GM12878 (cell line): Measurements from ENCODE around the gene SSBP2. TPM values are rescaled to one million over a fixed set of nuclear protein-coding genes. Genes with fewer than 3 reads are reported as not detected.

ENCODE experiments used
- ATAC-seq: fragments of 200-7000 bp; cut with Tn5 transposase; 3 replicates; pipeline ENCODE4 v1.9.1; 2020; ENCODE audit warnings: mild to moderate bottlenecking, moderate library complexity
- BruUV-seq: library from RNA; stranded (reverse); fragments of 400-500 nt; replicated peaks from 2 replicates; lab custom pipeline; 2021; lab: Mats Ljungman, UMichigan
- CTCF ChIA-PET: fragments of 300-600 bp; sonication (Branson Sonifier 250); formaldehyde crosslinking; extraction: SDS; loops from one replicate; lab custom pipeline; 2021; ENCODE audit warnings: inconsistent platforms; lab: Yijun Ruan, JAX
- POLR2A ChIA-PET: fragments of 350-600 bp; formaldehyde crosslinking; extraction: SDS; loops from one replicate; lab custom pipeline; 2021; ENCODE audit warnings: inconsistent platforms; lab: Charles Lee
- RAD21 ChIA-PET: fragments of 300-600 bp; sonication (Branson Sonifier 250); formaldehyde crosslinking; loops from one replicate; lab custom pipeline; 2023; ENCODE audit warnings: antibody characterized with exemption; ENCODE audit not compliant: unreplicated experiment; lab: Charles Lee
- SMC1A ChIA-PET: fragments of 300-600 bp; sonication (Branson Sonifier 250); formaldehyde crosslinking; loops from one replicate; lab custom pipeline; 2023; ENCODE audit not compliant: unreplicated experiment, uncharacterized antibody; lab: Charles Lee
- DNase-seq: peaks from one replicate; pipeline ENCODE4 v3.0.0-alpha.2; 2011; ENCODE audit warnings: low read depth, low spot score
- FAIRE-seq: peaks from 3 replicates; lab custom pipeline; 2011; peaks lifted over from hg19 to GRCh38; lab: Jason Lieb, UNC
- H2AFZ ChIP-seq: 2 replicates; pipeline ENCODE4 v1.6.0; 2011; ENCODE audit warnings: low read depth, low read length, control low read depth; ENCODE audit not compliant: control insufficient read depth
- H3K27ac ChIP-seq: 2 replicates; pipeline ENCODE4 v1.5.1; 2011; ENCODE audit warnings: control low read depth; ENCODE audit not compliant: control insufficient read depth, insufficient read depth
- H3K27me3 ChIP-seq, 2 experiments: replicated peaks in 1 of 2; 2 replicates each; pipeline versions ENCODE4 v1.6.0 to v1.6.1; 2011; ENCODE audit warnings: low read length in 1 of 2; ENCODE audit not compliant: control insufficient read depth in 2 of 2, insufficient read depth in 2 of 2
- H3K36me3 ChIP-seq, 2 experiments: 2 replicates each; pipeline ENCODE4 v1.5.1; 2011; ENCODE audit warnings: low read length in 1 of 2; ENCODE audit not compliant: control insufficient read depth in 2 of 2, insufficient read depth in 2 of 2
- H3K4me1 ChIP-seq: 2 replicates; pipeline ENCODE4 v1.6.1; 2011; ENCODE audit warnings: mild to moderate bottlenecking, low read length, moderate library complexity, mixed read lengths; ENCODE audit not compliant: control insufficient read depth, insufficient read depth
- H3K4me2 ChIP-seq: 2 replicates; pipeline ENCODE4 v1.6.0; 2011; ENCODE audit warnings: control low read depth; ENCODE audit not compliant: control insufficient read depth, insufficient read depth
- H3K4me3 ChIP-seq: fragments of 200-600 bp; sonication (generic); 2 replicates; pipeline ENCODE4 v1.5.1; 2016
- H3K79me2 ChIP-seq: 2 replicates; pipeline ENCODE4 v1.6.0; 2011; ENCODE audit warnings: low read length; ENCODE audit not compliant: control insufficient read depth, insufficient read depth
- H3K9ac ChIP-seq: 2 replicates; pipeline ENCODE4 v1.8.0; 2011; ENCODE audit warnings: low read length, control low read depth, mixed read lengths; ENCODE audit not compliant: control insufficient read depth, insufficient read depth
- H3K9me3 ChIP-seq: replicated peaks from 3 replicates; pipeline ENCODE4 v1.5.1; 2011; ENCODE audit warnings: mild to moderate bottlenecking, low read length; ENCODE audit not compliant: control insufficient read depth, insufficient read depth
- H4K20me1 ChIP-seq: 2 replicates; pipeline ENCODE4 v1.6.0; 2011; ENCODE audit not compliant: control insufficient read depth, insufficient read depth
- BRCA1 ChIP-seq: IDR thresholded peaks from 2 replicates; pipeline ENCODE4 v1.6.1; 2011; ENCODE audit warnings: low read depth, low read length, improper control_type of control experiment
- CHD2 ChIP-seq: IDR thresholded peaks from 2 replicates; pipeline ENCODE4 v1.6.1; 2011; ENCODE audit warnings: low read depth, low read length, improper control_type of control experiment, borderline replicate concordance
- JUND ChIP-seq: IDR thresholded peaks from 2 replicates; pipeline ENCODE4 v1.6.1; 2012; ENCODE audit warnings: low read depth, mild to moderate bottlenecking, low read length, improper control_type of control experiment, moderate library complexity
- MEF2B ChIP-seq: fragments of 450-650 bp; IDR thresholded peaks from 2 replicates; pipeline ENCODE4 v1.6.1; 2018; ENCODE audit warnings: mild to moderate bottlenecking, moderate library complexity; ENCODE audit not compliant: partially characterized antibody, poor library complexity, severe bottlenecking
- NR2F1 ChIP-seq: fragments of 450-650 bp; conservative IDR thresholded peaks from 2 replicates; pipeline ENCODE4 v1.6.1; 2017; ENCODE audit warnings: mild to moderate bottlenecking
- RELA ChIP-seq: fragments of 450-650 bp; IDR thresholded peaks from 2 replicates; pipeline ENCODE4 v1.8.0; 2014; ENCODE audit warnings: borderline replicate concordance; ENCODE audit not compliant: partially characterized antibody
- SKIL ChIP-seq: fragments of 450-650 bp; IDR thresholded peaks from 2 replicates; pipeline ENCODE4 v1.6.1; 2017; ENCODE audit warnings: mild to moderate bottlenecking, low read depth, inconsistent platforms; ENCODE audit not compliant: poor library complexity, severe bottlenecking
- SMAD5 ChIP-seq: IDR thresholded peaks from 2 replicates; pipeline ENCODE4 v1.6.1; 2016; ENCODE audit warnings: antibody characterized with exemption, low read depth
- SP1 ChIP-seq: IDR thresholded peaks from one replicate; pipeline ENCODE4 v1.6.1; 2011; ENCODE audit warnings: low read depth, low read length
- ZNF217 ChIP-seq: fragments of 450-650 bp; IDR thresholded peaks from 2 replicates; pipeline ENCODE4 v1.6.1; 2017; ENCODE audit warnings: antibody characterized with exemption, mild to moderate bottlenecking
- ZNF274 ChIP-seq: IDR thresholded peaks from one replicate; pipeline ENCODE4 v1.8.0; 2011; ENCODE audit not compliant: insufficient read length, insufficient read depth
- WGBS: methylation state at CpG from one replicate; pipeline ENCODE4 v1.1.6; 2016; ENCODE audit warnings: low lambda C conversion rate; ENCODE audit not compliant: insufficient replicate concordance, insufficient coverage; ENCODE audit errors: missing lambda C conversion rate; 5-methylcytosine and 5-hydroxymethylcytosine counted together
- in situ Hi-C: fragments of 300-500 bp; cut with MboI; formaldehyde crosslinking; loops from 9 replicates; pipeline ENCODE4 v1.14.3; 2018; ENCODE audit warnings: mixed read lengths
- intact Hi-C: fragments of 100-400 bp; cut with micrococcal nuclease; formaldehyde crosslinking; loops from one replicate; pipeline ENCODE4 v1.14.2; 2022; ENCODE audit not compliant: unreplicated experiment
- polyA plus RNA-seq, 11 experiments: library from polyadenylated mRNA; depleted of rRNA in 4 of 11; unstranded in 6 of 11; stranded (reverse) in 5 of 11; fragments of >200 nt; fragmentation: Nextera tagmentation in 4 of 11; fragmentation: Illumina TruSeq in 1 of 11; extraction: Ambion mirVana in 4 of 11; extraction: Trizol in 1 of 11; gene quantifications; 1 replicate in 1 of 11; 2 replicates in 10 of 11; pipeline versions ENCODE4 v1.2.1 to v1.2.3, GENCODE V29; 2011 to 2016; ENCODE audit warnings: inconsistent platforms in 2 of 11, missing spikeins in 2 of 11, low read depth in 1 of 11
- total RNA-seq, 4 experiments: library from RNA; depleted of rRNA in 3 of 4; stranded (reverse); fragments of >200 nt in 3 of 4; fragmentation: Illumina TruSeq in 1 of 4; extraction: Trizol in 1 of 4; gene quantifications; 2 replicates each; pipeline versions ENCODE4 v1.2.1 to v1.2.3, GENCODE V29; 2013 to 2021
- TF ChIP-seq, protein P1 (sequence below): fragments of 450-650 bp; IDR thresholded peaks from 2 replicates; pipeline ENCODE4 v1.6.1; 2017; ENCODE audit warnings: borderline replicate concordance

The SSBP2 gene
- total and polyA plus RNA-seq, 10 of the 15 experiments (the other 5 are each of a cell fraction or from before 2014, with no cell fraction given), result 52.2 to 132 (median 110) TPM

DNA sequence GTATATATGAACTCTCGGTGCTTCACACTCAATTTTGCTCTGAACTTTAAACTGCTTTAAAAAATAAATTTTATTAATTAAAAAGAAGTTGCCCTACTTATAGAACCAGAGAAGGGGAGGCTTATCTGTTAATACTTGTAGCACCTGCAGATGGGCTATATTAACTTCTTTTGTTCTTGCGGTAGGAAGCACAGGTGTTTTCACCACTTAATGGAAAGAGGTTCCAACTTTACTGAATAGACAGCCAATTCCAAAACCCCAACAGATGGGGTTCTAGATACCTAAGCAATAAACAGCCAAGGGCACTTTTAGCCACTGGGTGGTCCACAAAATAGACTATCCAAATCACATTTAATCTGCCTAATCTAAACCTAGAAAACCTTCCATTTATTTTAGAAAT lies 65.4 kb downstream of the SSBP2 start:
- no peak for FAIRE-seq
- POLR2A ChIA-PET, result no interaction called here

More for the DNA sequence above, 65.4 kb downstream of the SSBP2 start:
- no peak overlapping the region for H3K4me3 ChIP-seq
- in situ Hi-C loops, result no loop called here
- TF ChIP-seq CHD2 (no peak), JUND (no peak), RELA (no peak), NR2F1 (no peak), ZNF217 (no peak), MEF2B (no peak), ZNF274 (no peak), SKIL (no peak), SP1 (no peak), SMAD5 (no peak), BRCA1 (no peak)
- TF ChIP-seq, protein P1, sequence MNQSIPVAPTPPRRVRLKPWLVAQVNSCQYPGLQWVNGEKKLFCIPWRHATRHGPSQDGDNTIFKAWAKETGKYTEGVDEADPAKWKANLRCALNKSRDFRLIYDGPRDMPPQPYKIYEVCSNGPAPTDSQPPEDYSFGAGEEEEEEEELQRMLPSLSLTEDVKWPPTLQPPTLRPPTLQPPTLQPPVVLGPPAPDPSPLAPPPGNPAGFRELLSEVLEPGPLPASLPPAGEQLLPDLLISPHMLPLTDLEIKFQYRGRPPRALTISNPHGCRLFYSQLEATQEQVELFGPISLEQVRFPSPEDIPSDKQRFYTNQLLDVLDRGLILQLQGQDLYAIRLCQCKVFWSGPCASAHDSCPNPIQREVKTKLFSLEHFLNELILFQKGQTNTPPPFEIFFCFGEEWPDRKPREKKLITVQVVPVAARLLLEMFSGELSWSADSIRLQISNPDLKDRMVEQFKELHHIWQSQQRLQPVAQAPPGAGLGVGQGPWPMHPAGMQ, result no peak
- no peak overlapping the region for H3K9ac ChIP-seq
- ATAC-seq (no peak), DNase-seq (no peak)
- H3K4me2 ChIP-seq, result no peak overlapping the region
- no peak overlapping the region for H3K27ac ChIP-seq
- H3K79me2 ChIP-seq, result peaks cover 34% of the 10 kb centered on the region
- H4K20me1 ChIP-seq, result no peaks in the 10 kb centered on the region
- CTCF ChIA-PET, result no interaction called here
- peaks cover 3% of the 10 kb centered on the region for H3K9me3 ChIP-seq
- SMC1A ChIA-PET, result no interaction called here
- intact Hi-C loops, result no loop called here
- no TSS peak for BruUV-seq
- no peaks in the 10 kb centered on the region for H3K27me3 ChIP-seq
- 100% methylated on average over 2 of the region's 2 CpGs for WGBS
- no peaks in the 10 kb centered on the region for H3K4me1 ChIP-seq
- RAD21 ChIA-PET, result no interaction called here
- peaks cover 0 to 7% of the 10 kb centered on the region in 2 experiments; a peak in 2 of 4 replicates for H3K36me3 ChIP-seq
- H2AFZ ChIP-seq, result no peak overlapping the region
